ENCODE results near the gene MLLT3.

Gene MLLT3

DNA sequence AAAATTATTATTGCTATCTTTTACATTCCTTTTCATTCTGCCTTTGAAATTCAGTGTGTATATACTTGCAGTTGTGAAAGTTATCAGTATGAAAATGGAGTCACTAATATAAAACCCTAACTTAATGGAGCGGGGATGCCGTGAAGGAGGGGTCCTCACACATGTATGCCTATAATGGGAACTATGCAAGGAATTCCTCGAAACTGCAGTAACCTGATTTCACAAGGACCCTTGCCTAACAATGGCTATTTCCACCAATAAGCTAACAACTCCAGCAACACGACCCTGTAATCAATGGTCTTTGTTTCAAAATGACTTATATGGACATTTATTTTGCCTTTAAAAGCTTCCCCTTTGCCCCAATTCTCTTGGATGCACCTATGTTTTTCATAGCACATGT lies 12.6 kb upstream of the MLLT3 start:
- no peak overlapping the region for H3K27ac ChIP-seq
- POLR2A ChIA-PET (ENCODE audit: low non-redundant PET), result no interaction called here
- CTCF ChIA-PET, result no interaction called here
- DNase-seq (ENCODE audit: low spot score), result no peak
- TF ChIP-seq, protein P1, sequence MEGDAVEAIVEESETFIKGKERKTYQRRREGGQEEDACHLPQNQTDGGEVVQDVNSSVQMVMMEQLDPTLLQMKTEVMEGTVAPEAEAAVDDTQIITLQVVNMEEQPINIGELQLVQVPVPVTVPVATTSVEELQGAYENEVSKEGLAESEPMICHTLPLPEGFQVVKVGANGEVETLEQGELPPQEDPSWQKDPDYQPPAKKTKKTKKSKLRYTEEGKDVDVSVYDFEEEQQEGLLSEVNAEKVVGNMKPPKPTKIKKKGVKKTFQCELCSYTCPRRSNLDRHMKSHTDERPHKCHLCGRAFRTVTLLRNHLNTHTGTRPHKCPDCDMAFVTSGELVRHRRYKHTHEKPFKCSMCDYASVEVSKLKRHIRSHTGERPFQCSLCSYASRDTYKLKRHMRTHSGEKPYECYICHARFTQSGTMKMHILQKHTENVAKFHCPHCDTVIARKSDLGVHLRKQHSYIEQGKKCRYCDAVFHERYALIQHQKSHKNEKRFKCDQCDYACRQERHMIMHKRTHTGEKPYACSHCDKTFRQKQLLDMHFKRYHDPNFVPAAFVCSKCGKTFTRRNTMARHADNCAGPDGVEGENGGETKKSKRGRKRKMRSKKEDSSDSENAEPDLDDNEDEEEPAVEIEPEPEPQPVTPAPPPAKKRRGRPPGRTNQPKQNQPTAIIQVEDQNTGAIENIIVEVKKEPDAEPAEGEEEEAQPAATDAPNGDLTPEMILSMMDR (conservative IDR thresholded peaks at IDR 0.05; ENCODE audit: low read depth), result no peak

DNA sequence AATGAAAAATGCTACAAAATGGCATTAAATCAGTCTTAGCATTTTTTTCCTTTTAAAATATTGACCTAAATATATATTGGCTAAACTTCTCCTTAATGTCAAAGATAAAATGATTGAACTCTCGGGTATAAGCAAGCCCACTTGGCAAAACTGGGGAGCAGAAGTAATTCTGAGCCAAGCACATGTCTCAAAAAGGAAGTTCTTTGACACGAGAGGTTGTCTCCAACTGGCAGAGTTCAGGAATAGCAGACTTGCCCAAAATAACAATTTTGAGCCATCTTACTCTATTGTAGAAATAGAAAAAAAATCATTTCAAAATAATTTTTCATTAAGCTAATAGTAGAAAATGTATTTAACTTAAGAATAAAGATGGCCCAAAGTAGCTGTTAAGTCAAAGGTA lies 10.4 kb upstream of the MLLT3 start:
- H3K27ac ChIP-seq, result no peak overlapping the region
- CTCF ChIA-PET, result no interaction called here
- TF ChIP-seq, protein P1 (conservative IDR thresholded peaks at IDR 0.05; ENCODE audit: low read depth), result no peak

DNA sequence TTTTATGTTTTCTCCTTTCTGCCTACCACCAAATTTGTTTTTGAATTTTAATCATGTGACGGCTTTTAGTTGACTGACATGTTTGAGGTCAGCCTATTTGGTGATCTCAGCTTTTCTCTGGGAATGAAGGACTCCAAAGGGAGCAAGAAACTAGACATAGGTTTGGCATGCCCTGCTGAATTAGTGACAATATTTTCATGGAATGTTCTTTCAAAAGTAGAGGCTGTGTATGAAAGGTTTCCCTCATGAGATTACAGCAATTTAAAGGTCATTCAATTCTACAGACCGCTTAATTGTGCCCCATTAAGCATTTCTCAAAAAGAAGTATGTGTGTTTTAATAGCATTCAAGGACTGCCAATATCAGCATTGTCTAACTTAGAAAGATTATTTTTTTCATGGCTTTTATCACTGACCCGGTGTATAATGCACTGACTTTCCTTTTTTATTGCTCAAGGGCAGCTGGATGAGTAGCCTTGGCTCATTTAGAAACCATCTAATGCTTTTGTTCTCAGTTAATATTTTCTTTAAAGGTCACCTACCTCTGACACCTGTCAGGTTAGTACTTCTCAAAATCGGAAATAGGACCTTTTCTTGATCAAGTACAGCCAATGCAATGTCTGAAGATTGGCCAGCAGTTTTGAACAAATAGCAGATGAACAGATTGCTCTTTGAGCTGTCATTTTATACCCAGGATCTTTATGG lies 8.1 kb upstream of the MLLT3 start:
- POLR2A ChIA-PET (ENCODE audit: low non-redundant PET), result no interaction called here
- CTCF ChIA-PET, result no interaction called here
- TF ChIP-seq, protein P1 (conservative IDR thresholded peaks at IDR 0.05; ENCODE audit: low read depth), result no peak
- no peak for DNase-seq (ENCODE audit: low spot score)
- no peak overlapping the region for H3K27ac ChIP-seq

More for the DNA sequence above, 10.4 kb upstream of the MLLT3 start:
- no peak for DNase-seq (ENCODE audit: low spot score)
- POLR2A ChIA-PET (ENCODE audit: low non-redundant PET), result no interaction called here

DNA sequence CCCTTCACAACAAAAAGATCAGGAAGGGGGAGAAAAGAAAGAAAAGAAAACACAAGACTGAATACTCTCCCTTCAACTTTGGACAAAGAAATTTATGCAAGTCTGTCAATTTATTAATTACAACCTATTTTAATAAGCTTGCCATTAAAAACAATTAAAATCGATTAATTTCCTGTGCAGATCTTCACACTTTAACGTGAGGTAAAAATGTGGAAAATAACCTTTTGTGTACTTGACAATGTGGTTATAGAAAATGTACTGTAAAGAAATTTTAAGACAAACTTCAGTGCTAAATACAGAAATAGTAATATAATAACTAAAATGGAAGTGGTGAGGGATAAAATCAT lies 2.7 kb upstream of the MLLT3 start:
- no peak overlapping the region for H3K27ac ChIP-seq
- DNase-seq (ENCODE audit: low spot score), result no peak
- TF ChIP-seq, protein P1 (conservative IDR thresholded peaks at IDR 0.05; ENCODE audit: low read depth), result peak; percentile 75
- ChIA-PET POLR2A (ENCODE audit: low non-redundant PET) (no interaction called here), CTCF (interaction anchor here (0.5 to 1.3 kb wide), 10 partner anchors 10 to 628 kb away, joined by 3 to 7 read pairs (median 4); partner anchors contain the start of gene FOCAD)

DNA sequence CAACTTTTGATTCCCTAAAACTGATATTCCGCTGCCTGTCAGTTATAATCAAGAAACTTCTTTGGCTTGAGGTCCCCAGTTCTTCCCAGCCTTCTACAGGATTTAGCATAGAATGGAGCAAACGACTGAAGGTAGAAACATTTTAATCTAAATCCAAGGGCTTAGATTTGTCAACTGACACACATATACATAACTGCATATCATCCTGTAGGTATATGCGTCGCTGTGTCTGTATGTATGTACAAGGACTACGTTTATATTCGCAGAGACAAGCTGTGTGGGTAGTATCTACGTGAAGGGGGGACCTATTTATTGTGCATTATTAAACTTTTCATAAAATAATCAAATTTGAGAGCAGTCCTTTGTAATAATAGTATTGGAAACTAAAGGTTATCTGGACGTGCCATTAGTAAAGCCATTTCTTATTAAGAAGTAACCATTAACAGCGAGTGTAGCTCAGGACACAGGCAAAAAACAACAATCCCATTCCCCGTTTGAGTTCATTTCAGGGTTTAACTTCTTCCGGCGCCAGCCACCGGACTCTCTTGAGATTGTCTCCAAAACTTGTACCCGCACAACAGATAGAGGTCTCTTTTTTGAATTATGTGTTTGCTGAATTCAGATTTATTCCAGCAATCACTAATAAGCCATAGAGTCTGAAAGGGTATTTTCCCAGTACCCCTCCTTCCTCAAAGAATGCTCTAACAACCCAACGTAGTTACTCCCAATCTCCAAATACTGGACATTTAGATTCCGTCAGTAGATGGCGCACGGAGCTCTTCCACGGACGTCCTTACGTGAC lies 2.1 kb upstream of the MLLT3 start:
- TF ChIP-seq, protein P1 (conservative IDR thresholded peaks at IDR 0.05; ENCODE audit: low read depth), result peak; percentile 98
- POLR2A ChIA-PET (ENCODE audit: low non-redundant PET), result no interaction called here
- CTCF ChIA-PET, result interaction anchor here (0.5 to 1.3 kb wide), 9 partner anchors 11 to 628 kb away, joined by 3 to 7 read pairs (median 4); no protein-coding TSS in a partner anchor
- no peak overlapping the region for H3K27ac ChIP-seq
- peak; percentile 72 for DNase-seq (ENCODE audit: low spot score)

DNA sequence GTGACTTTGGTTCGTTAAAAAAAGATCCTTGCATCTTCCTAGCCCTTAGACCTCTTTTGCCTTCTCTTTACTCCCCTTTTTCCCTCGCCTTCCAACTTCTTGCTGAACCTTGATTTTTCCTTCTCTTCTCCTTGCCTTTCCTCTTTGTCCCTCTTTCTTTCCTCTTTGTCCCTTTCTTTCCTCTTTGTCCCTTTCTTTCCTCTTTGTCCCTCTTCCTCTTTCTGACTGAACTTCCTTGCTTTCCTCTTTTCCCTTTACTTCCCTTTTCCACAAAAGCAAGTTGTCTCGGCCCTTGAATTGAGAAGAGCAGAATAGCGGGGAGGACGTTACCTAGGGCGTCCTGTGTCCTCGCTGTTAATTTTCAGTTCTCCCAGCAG lies 1.4 kb upstream of the MLLT3 start:
- ChIA-PET POLR2A (ENCODE audit: low non-redundant PET) (no interaction called here), CTCF (no interaction called here)
- no peak for DNase-seq (ENCODE audit: low spot score)
- TF ChIP-seq, protein P1 (conservative IDR thresholded peaks at IDR 0.05; ENCODE audit: low read depth), result no peak
- H3K27ac ChIP-seq, result no peak overlapping the region
